HUES64 (cell line): ENCODE data around the gene RUBCN. TPM values are rescaled to one million over a fixed set of nuclear protein-coding genes. Genes with fewer than 3 reads are reported as not detected.

Source experiments
- H3K27ac ChIP-seq: 2 replicates; pipeline ENCODE4 v1.7.0; 2013; ENCODE audit warnings: low read depth, low read length, inconsistent platforms
- H3K27me3 ChIP-seq: 2 replicates; pipeline ENCODE4 v1.6.1; 2013; ENCODE audit warnings: mild to moderate bottlenecking, low read length; ENCODE audit not compliant: insufficient read depth
- H3K36me3 ChIP-seq: 2 replicates; pipeline ENCODE4 v1.6.1; 2013; ENCODE audit warnings: mild to moderate bottlenecking, low read length; ENCODE audit not compliant: insufficient read depth
- H3K4me1 ChIP-seq: 2 replicates; pipeline ENCODE4 v1.6.1; 2013; ENCODE audit warnings: mild to moderate bottlenecking, low read length, moderate library complexity; ENCODE audit not compliant: insufficient read depth
- H3K4me3 ChIP-seq: 2 replicates; pipeline ENCODE4 v1.5.1; 2013; ENCODE audit warnings: mild to moderate bottlenecking, low read length, moderate library complexity
- H3K9ac ChIP-seq: 2 replicates; pipeline ENCODE4 v1.6.1; 2013; ENCODE audit warnings: mild to moderate bottlenecking, low read depth, low read length
- H3K9me3 ChIP-seq: 2 replicates; pipeline ENCODE4 v1.6.1; 2013; ENCODE audit warnings: low read depth, low read length; ENCODE audit not compliant: insufficient read depth
- WGBS: fragments of 150-250, 120-280 bp; methylation state at CpG from one replicate; pipeline ENCODE4 v1.1.7; 2013; ENCODE audit warnings: missing lambda C conversion rate; 5-methylcytosine and 5-hydroxymethylcytosine counted together
- polyA plus RNA-seq, 2 experiments: library from polyadenylated mRNA; stranded (reverse); fragments of 50-300 nt; gene quantifications; one replicate each; pipeline ENCODE4 v1.2.3, GENCODE V29; 2013

The RUBCN gene
- 7.9 TPM for polyA plus RNA-seq (2013, experiment 1 of 2)
- polyA plus RNA-seq (2013, experiment 2 of 2), result 8.5 TPM

DNA sequence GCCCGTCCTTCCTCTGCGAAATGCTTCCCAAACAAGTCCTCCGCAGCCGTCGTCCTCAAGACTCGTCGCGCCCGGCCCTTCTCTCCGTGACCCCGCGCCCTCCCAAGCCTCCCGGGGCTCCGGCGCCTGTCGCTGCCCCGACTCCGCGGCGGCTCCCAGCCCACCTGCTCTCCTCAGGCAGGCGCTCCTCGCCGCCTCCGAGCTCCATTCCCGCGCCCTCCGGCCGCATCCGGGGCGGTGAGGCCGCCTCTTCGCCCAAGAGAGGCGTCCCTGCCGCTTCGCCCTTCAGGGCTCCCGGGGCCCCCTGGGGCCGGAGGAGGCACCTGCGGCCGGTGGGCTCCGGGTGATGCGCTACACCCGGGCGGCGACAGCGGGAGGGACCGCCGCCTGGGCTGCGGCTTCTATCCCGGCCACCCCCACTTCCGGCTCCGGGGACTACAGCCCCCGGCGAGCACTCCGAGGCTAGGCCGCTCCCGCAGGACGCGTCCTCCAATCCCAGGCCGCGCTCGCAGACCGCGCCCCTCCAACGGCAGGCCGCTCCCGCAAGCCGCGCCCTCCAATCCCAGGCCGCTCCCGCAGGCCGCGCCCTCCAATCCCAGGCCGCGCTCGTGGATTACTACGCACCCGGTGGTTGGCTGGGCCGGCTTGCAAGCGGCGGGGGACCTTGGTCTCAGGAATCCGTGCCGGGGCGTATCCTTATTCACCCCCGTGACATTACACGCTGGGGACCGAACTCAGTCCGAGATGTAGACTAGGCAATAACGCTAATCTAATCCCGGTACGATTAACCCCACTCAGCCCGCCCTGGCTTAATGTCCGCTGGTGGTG is at the start of gene RUBCN:
Gene RUBCN, minus strand, starts transcription at position 414 of the 828 bp plus-strand sequence. Its CDS starts 185 bp downstream, at position 229.
- Histone ChIP-seq H3K9ac (peak within 1 kb of the TSS; percentile 76), H3K4me1 (no peaks in the 10 kb centered on the region), H3K36me3 (no peaks in the 10 kb centered on the region), H3K4me3 (peak within 1 kb of the TSS; percentile 91), H3K27ac (peak within 1 kb of the TSS; percentile 14; the same call in 1 of the 2 replicates), H3K27me3 (no peaks in the 10 kb centered on the region), H3K9me3 (no peaks in the 10 kb centered on the region)
- WGBS, result under 1% methylated on average over 92 of the region's 92 CpGs

DNA sequence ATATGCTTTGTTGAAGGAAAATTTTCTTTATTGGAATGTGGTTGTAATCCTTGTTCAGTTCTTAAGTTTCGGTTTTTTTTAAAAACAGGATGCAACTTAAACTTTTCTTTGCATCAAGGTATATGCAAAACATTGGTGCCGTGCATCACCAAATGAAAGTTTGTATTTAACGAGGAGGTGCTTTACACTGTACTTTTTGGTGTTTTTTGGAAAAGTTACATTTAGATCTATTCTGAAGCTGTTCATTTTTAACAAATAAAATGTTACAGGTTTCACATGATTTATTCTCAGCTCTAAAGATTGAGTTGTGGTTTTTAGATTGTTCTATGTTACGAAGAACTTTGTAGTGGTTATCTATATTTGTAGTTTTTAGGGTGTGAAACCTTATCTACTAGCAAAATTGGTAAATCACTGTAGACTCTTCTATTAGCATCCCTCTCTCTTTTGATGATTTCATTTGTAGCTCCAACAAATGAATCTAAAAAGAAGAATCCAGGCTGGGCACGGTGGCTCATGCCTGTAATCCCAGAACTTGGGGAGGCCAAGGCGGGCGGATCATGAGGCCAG is 47.4 kb upstream of the RUBCN start:
- WGBS, result 98% methylated on average over 7 of the region's 7 CpGs
- H3K4me3 ChIP-seq, result no peak overlapping the region

DNA sequence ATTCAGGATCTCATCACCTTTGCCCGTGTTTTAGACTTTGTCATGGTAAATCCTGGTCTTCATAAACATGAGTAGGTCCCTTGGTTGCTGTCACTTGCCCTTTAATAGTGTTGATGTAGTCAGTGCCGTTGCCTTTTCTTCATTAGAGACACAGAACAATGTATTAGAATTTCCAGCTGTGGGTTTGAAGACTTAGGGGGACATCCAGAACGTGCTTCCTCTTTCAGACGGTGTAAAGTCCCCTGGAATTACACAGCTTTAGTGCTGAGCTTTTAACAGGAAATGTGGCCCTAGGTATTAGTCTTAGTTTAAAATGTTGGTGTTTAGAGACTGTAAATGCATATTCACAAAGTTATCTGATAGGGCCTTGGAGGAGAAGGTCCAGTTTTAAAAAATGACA is 45.5 kb upstream of the RUBCN start:
- H3K36me3 ChIP-seq, result peaks cover 37% of the 10 kb centered on the region
- no peak overlapping the region for H3K27ac ChIP-seq
- no peaks in the 10 kb centered on the region; the same call in 1 of the 2 replicates for H3K4me1 ChIP-seq
- WGBS, result 88% methylated on average over 4 of the region's 4 CpGs
- no peak overlapping the region for H3K4me3 ChIP-seq
- no peak overlapping the region for H3K9ac ChIP-seq
- H3K9me3 ChIP-seq, result no peaks in the 10 kb centered on the region
- H3K27me3 ChIP-seq, result no peaks in the 10 kb centered on the region

More for the DNA sequence above, 47.4 kb upstream of the RUBCN start:
- H3K4me1 ChIP-seq, result no peaks in the 10 kb centered on the region; the same call in 1 of the 2 replicates
- H3K36me3 ChIP-seq, result peaks cover 19% of the 10 kb centered on the region
- no peaks in the 10 kb centered on the region for H3K9me3 ChIP-seq
- no peaks in the 10 kb centered on the region for H3K27me3 ChIP-seq
- no peak overlapping the region for H3K9ac ChIP-seq
- no peak overlapping the region for H3K27ac ChIP-seq

DNA sequence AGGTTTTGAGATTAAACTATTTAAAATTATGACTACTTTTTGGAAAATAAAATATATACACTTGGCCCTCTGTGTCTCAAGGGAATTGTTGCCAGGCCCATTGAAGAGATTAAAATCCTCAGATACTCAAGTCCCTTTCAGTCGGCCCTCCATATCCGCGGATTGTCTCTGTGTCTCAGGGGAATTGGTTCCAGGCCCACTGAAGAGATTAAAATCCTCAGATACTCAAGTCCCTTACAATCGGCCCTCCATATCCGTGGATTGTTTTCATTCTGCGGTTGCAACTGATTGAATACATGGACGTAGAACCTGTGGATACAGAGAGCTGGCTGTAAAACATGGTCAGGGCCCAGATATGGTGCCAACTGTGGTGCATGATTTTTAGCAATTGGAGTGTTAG is 38.6 kb upstream of the RUBCN start:
- H3K27ac ChIP-seq, result no peak overlapping the region
- no peak overlapping the region for H3K4me3 ChIP-seq
- no peaks in the 10 kb centered on the region for H3K27me3 ChIP-seq
- H3K9me3 ChIP-seq, result no peaks in the 10 kb centered on the region
- peaks cover 57% of the 10 kb centered on the region for H3K36me3 ChIP-seq
- no peak overlapping the region for H3K9ac ChIP-seq
- WGBS, result 94% methylated on average over 7 of the region's 7 CpGs
- H3K4me1 ChIP-seq, result no peaks in the 10 kb centered on the region

DNA sequence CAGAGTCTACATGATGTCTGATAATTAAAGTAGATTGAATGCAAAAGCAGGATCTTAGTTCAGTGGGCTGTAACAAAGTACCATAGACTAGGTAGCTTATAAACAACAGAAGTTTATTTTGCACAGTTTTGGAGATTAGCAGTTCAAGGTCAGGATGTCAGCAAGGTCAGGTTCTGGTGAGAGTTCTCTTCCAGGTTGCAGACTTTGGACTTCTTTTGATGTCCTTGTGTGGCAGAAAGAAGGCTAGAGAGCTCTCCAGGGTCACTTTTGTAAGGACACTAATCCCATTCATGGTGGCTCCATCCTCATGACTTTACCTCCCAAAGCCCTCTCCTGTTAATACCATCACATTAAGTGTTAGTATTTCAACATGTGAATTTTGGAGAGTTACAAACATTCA is 25.1 kb upstream of the RUBCN start:
- no peaks in the 10 kb centered on the region; the same call in 1 of the 2 replicates for H3K9me3 ChIP-seq
- H3K27ac ChIP-seq, result no peak overlapping the region
- no peaks in the 10 kb centered on the region for H3K27me3 ChIP-seq
- H3K36me3 ChIP-seq, result peaks cover 15% of the 10 kb centered on the region; the same call in 1 of the 2 replicates
- H3K4me3 ChIP-seq, result no peak overlapping the region
- H3K9ac ChIP-seq, result no peak overlapping the region
- no peaks in the 10 kb centered on the region for H3K4me1 ChIP-seq

DNA sequence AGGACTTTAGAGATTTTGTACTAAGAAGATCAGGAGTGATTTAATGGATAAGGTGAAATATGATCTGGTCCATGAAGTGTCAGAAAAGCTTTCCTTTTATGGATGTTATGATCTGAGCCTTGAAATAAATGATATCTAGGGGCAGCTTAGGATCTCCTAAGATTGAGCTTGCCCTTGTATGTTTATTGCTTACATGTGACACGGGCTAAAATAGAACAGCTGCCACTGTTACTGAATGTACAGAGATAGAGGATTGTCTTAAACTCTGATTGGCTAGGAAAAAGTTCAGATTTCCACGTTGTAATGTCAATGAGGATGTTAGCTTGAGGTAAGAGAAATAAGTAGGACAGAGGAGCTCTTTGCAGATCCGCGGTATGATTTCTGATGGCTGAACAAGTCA is 21.8 kb upstream of the RUBCN start:
- Histone ChIP-seq H3K4me1 (no peaks in the 10 kb centered on the region), H3K9ac (no peak overlapping the region), H3K27me3 (no peaks in the 10 kb centered on the region), H3K36me3 (peaks cover 15% of the 10 kb centered on the region; the same call in 1 of the 2 replicates), H3K27ac (no peak overlapping the region), H3K9me3 (no peaks in the 10 kb centered on the region; the same call in 1 of the 2 replicates), H3K4me3 (no peak overlapping the region)
- 94% methylated on average over 4 of the region's 4 CpGs for WGBS

DNA sequence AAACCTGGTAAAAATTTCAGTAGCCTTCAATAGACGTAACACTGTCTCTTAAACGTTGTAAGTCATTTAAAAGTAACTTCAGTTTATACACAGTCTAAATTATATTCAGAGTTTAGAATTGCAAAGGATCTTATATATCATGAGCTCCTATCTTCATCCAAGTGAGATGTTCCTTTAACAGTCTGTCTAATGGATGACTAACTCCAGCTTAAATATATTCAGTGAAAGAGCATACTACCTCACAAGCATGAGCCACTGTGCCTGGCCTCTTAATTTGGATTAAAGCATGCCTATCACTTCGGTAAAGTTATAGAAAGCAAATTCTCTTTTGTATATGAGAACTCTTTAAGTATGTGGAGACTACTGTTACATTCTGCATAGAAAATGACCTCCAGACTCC is 20.0 kb upstream of the RUBCN start:
- Histone ChIP-seq H3K36me3 (peaks cover 13% of the 10 kb centered on the region; the same call in 1 of the 2 replicates), H3K9ac (no peak overlapping the region), H3K4me3 (no peak overlapping the region), H3K9me3 (no peaks in the 10 kb centered on the region; the same call in 1 of the 2 replicates), H3K27ac (no peak overlapping the region), H3K4me1 (no peaks in the 10 kb centered on the region), H3K27me3 (peaks cover 13% of the 10 kb centered on the region)
- WGBS, result no CpG with 5 or more reads among the region's 3 CpGs

DNA sequence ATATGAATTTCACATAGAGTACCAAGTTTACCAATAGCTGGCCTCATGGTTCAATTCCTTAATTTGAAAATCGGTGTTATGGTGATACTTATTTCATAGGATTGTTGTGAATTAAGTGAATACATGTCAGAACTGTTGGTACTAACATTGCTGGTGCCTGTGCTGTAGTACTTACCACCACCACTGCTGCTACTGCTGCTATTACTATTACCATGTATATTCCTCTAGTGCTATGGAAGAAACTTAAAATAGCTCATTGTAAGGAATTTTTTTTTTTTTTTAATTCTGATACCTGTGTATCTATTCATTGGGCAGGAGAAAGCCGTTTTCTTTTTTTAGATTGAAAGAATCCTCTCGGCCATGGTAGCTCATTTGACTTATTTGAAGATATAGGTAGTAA is 16.6 kb upstream of the RUBCN start:
- H3K4me3 ChIP-seq, result no peak overlapping the region
- H3K9me3 ChIP-seq, result no peaks in the 10 kb centered on the region
- no peak overlapping the region for H3K9ac ChIP-seq
- H3K36me3 ChIP-seq, result 0 out of 2 replicates have a peak, but pooled peaks cover 7% of the 10 kb centered on the region
- WGBS, result 96% methylated on average over 3 of the region's 3 CpGs
- peaks cover 47% of the 10 kb centered on the region for H3K27me3 ChIP-seq
- H3K27ac ChIP-seq, result no peak overlapping the region
- H3K4me1 ChIP-seq, result no peaks in the 10 kb centered on the region; the same call in 1 of the 2 replicates

DNA sequence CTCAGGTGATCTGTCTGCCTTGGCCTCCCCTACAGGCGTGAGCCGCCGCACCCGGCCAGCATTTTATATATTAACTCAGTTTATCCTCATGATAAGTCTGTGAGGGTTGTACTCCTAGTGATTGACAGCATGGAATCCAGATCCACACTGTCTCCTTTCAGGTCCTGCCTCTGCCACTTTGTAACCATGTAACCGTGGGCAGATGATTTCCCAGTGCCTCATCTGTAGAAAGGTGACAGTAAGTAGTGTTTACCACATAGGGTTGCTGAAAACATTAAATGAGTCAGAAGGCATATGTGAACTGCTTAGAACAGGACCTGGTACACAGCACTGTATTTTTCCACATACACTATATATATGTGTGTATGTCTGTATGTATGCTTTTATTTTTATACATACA is 15.4 kb upstream of the RUBCN start:
- no peaks in the 10 kb centered on the region; the same call in 1 of the 2 replicates for H3K4me1 ChIP-seq
- no peak overlapping the region for H3K9ac ChIP-seq
- H3K27ac ChIP-seq, result no peak overlapping the region
- H3K36me3 ChIP-seq, result 0 out of 2 replicates have a peak, but pooled peaks cover 4% of the 10 kb centered on the region
- H3K27me3 ChIP-seq, result peaks cover 50% of the 10 kb centered on the region
- H3K4me3 ChIP-seq, result no peak overlapping the region
- H3K9me3 ChIP-seq, result no peaks in the 10 kb centered on the region
- 96% methylated on average over 5 of the region's 5 CpGs for WGBS

DNA sequence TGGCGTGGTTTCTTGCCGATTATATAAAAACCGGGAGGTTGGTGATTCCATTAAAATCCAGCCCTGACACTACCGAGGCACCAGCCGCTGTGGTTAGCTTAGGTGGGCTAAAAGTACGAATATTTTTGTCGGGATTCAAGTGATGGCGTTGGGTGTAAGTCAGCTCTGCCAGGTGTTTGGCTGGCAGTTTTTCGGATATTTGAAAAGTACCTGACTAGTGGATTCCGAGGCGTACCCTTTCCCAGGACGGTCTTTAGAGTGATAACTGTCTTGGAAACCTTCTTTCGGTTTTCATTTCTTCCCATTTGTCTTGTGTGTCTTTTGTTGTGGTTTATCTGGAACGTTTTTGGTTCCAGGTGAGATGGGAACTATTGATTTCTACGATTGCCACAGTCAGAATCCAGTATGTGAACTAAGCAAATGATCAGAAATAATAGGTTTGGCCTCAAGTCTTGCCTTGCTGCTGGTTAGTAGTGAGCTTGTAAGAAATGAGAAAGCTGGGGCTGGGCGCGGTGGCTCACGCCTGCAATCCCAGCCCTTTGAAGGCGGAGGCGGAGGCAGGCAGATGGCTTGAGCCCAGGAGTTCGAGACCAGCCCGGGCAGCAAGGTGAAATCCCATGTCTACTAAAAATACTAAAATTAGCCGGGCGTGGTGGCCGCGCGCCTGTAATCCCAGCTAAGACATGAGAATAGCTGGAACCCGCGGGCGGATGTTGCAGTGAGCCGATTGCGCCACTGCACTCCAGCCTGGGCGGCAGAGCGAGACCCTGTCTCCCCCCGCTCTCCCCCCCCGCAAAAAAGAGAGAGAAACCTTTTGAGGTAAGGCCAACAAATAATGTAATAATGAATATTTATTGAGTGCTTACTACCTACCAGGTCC is 14.4 kb upstream of the RUBCN start:
- 35% methylated on average over 34 of the region's 36 CpGs for WGBS
- Histone ChIP-seq H3K4me1 (no peaks in the 10 kb centered on the region; the same call in 1 of the 2 replicates), H3K9me3 (no peaks in the 10 kb centered on the region), H3K27me3 (peaks cover 50% of the 10 kb centered on the region), H3K9ac (peak overlapping the region; percentile 58; the same call in 1 of the 2 replicates), H3K27ac (no peak overlapping the region), H3K4me3 (peak overlapping the region; percentile 70), H3K36me3 (no peaks in the 10 kb centered on the region)
